Measurements from ENCODE around the gene ST7L. TPM values are rescaled to one million over a fixed set of nuclear protein-coding genes. Genes with fewer than 3 reads are reported as not detected.

Gene ST7L
- 10 to 100 TPM; 14.4 to 33.9 (median 16.1) TPM for total RNA-seq

- H3K9me3 ChIP-seq: no peaks in the 10 kb centered on the region
- TF ChIP-seq POLR2A (IDR thresholded peaks at IDR 0.05) (peak in 1 of 4 donors; percentile 29), CTCF (IDR thresholded peaks at IDR 0.05) (no peak), POLR2AphosphoS5 (IDR thresholded peaks at IDR 0.05) (peak; percentile 16 to 57), EP300 (IDR thresholded peaks at IDR 0.05) (no peak)
- DNase-seq (peak; percentile 79 to 92), ATAC-seq (ENCODE audit: low FRiP score in 2 of 2) (peak; percentile 84 to 92)
- H3K36me3 ChIP-seq: peaks cover 0 to 23% (median 5%) of the 10 kb centered on the region in 4 donors
- peak within 1 kb of the TSS; percentile 97 to 100 (median 99) for H3K27ac ChIP-seq
- peak within 1 kb of the TSS; percentile 71 to 96 (median 85) for H3K4me3 ChIP-seq
- H3K27me3 ChIP-seq: no peaks in the 10 kb centered on the region
- H3K4me1 ChIP-seq: peaks cover 30 to 47% (median 39%) of the 10 kb centered on the region in 4 donors
- WGBS, 2 donors: 1% methylated on average over 22 to 43 of the region's 48 CpGs
Measured at GRCh38 chr1:112618721-112619517, at the start of gene ST7L. Gene ST7L (minus strand): TSS chr1:112619141. CDS start chr1:112619113, 28 bp downstream.

GRCh38 chr1:112666946-112667345 is 48.0 kb upstream of the ST7L start:
- H3K4me3 ChIP-seq: no peak overlapping the region
- 94 to 96% methylated on average over 2 of the region's 2 CpGs for WGBS, 2 donors
- TF ChIP-seq POLR2AphosphoS5 (IDR thresholded peaks at IDR 0.05): no peak
- TF ChIP-seq POLR2A (IDR thresholded peaks at IDR 0.05): no peak
- no peak for TF ChIP-seq EP300 (IDR thresholded peaks at IDR 0.05)
- no peak for TF ChIP-seq CTCF (IDR thresholded peaks at IDR 0.05)
- no peaks in the 10 kb centered on the region for H3K9me3 ChIP-seq
- no peaks in the 10 kb centered on the region for H3K27me3 ChIP-seq
- no peak for DNase-seq
- H3K36me3 ChIP-seq: peaks cover 21 to 94% (median 47%) of the 10 kb centered on the region in 4 donors
- no peak overlapping the region for H3K27ac ChIP-seq
- no peaks in the 10 kb centered on the region for H3K4me1 ChIP-seq
- ATAC-seq (ENCODE audit: low FRiP score in 2 of 2): no peak

GRCh38 chr1:112665857-112666256 is 46.9 kb upstream of the ST7L start:
- ATAC-seq (ENCODE audit: low FRiP score in 2 of 2): no peak
- WGBS, 2 donors: 90 to 93% methylated on average over 3 of the region's 3 CpGs
- H3K36me3 ChIP-seq: peaks cover 29 to 94% (median 51%) of the 10 kb centered on the region in 4 donors

GRCh38 chr1:112651205-112651604 is 32.3 kb upstream of the ST7L start:
- Histone ChIP-seq H3K4me1 (no peaks in the 10 kb centered on the region), H3K9me3 (no peaks in the 10 kb centered on the region), H3K36me3 (peaks cover 0 to 82% (median 25%) of the 10 kb centered on the region in 4 donors), H3K4me3 (no peak overlapping the region), H3K27me3 (no peaks in the 10 kb centered on the region), H3K27ac (no peak overlapping the region)
- ATAC-seq (ENCODE audit: low FRiP score in 2 of 2): no peak
- no peak for DNase-seq
- TF ChIP-seq EP300 (IDR thresholded peaks at IDR 0.05): no peak
- no peak for TF ChIP-seq POLR2AphosphoS5 (IDR thresholded peaks at IDR 0.05)
- no peak for TF ChIP-seq CTCF (IDR thresholded peaks at IDR 0.05)
- TF ChIP-seq POLR2A (IDR thresholded peaks at IDR 0.05): no peak
- WGBS, 2 donors: 100% methylated on average over 1 of the region's 1 CpG

More at GRCh38 chr1:112665857-112666256, 46.9 kb upstream of the ST7L start:
- H3K4me1 ChIP-seq: no peaks in the 10 kb centered on the region
- no peaks in the 10 kb centered on the region for H3K9me3 ChIP-seq
- H3K27ac ChIP-seq: no peak overlapping the region
- DNase-seq: no peak
- no peaks in the 10 kb centered on the region for H3K27me3 ChIP-seq
- H3K4me3 ChIP-seq: no peak overlapping the region
- TF ChIP-seq POLR2A (IDR thresholded peaks at IDR 0.05): no peak
- no peak for TF ChIP-seq POLR2AphosphoS5 (IDR thresholded peaks at IDR 0.05)
- no peak for TF ChIP-seq CTCF (IDR thresholded peaks at IDR 0.05)
- TF ChIP-seq EP300 (IDR thresholded peaks at IDR 0.05): no peak

Data from upper lobe of left lung (tissue), 6 donors.